ENCODE measurements around the gene CPNE2.

Gene CPNE2

DNA sequence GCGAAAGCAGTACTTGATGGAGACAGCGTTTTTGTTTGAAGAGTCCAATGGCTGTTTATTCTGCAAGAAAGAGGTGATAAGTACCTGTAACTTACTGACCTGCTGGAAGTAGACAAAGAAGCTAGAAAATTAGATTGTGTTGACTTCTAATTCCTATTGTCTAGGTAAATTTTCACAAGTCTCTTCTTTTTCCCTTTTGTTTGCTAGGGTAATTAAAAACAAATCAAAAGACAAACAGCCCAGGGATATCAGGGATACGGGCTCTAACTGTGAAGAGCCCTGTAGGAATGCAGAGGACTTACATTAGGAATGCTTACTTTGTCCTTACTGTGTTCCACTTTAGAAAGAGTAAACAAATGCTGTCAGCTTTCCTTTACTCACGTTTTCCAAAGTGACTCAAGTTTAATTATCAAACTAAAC is 86.4 kb downstream of the CPNE2 start:
- no peak for DNase-seq (ENCODE audit: low spot score)
- TF ChIP-seq, protein P1, sequence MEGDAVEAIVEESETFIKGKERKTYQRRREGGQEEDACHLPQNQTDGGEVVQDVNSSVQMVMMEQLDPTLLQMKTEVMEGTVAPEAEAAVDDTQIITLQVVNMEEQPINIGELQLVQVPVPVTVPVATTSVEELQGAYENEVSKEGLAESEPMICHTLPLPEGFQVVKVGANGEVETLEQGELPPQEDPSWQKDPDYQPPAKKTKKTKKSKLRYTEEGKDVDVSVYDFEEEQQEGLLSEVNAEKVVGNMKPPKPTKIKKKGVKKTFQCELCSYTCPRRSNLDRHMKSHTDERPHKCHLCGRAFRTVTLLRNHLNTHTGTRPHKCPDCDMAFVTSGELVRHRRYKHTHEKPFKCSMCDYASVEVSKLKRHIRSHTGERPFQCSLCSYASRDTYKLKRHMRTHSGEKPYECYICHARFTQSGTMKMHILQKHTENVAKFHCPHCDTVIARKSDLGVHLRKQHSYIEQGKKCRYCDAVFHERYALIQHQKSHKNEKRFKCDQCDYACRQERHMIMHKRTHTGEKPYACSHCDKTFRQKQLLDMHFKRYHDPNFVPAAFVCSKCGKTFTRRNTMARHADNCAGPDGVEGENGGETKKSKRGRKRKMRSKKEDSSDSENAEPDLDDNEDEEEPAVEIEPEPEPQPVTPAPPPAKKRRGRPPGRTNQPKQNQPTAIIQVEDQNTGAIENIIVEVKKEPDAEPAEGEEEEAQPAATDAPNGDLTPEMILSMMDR (IDR thresholded peaks at IDR 0.05; ENCODE audit: borderline replicate concordance, control extremely low read depth, extremely low read depth, insufficient read depth, missing control alignments), result no peak
- in situ Hi-C loops (cut with MboI; ENCODE audit: low sequenced_read_pairs, unreplicated experiment), result no loop called here

DNA sequence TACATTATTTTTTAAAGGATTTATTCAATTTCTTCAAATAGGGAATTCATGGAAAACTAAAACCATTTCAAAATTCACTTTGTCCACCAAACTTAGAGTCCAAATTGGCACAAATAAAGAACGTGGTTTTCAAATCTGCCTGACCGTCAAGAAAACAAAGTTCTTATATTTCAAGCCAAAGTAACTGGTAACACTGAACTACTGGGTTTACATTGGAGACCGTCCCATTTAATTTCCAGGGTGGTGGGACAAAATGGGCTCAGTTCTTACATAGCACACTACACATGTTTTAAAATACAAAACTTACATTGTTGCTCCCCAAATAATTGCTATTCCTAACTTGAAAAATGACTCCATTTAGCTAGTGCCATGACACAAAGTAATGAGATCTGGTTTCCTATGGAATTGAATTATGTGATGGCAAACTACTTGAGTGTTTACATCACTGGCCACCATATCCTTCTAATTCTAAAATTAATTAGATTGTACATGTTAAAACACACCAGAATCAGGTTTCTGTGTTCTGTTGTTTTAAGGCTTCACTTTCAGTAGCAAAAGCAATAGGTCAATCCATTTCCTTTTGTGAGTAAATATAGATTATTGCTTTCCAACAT is 86.9 kb downstream of the CPNE2 start:
- TF ChIP-seq, protein P1 (IDR thresholded peaks at IDR 0.05; ENCODE audit: borderline replicate concordance, control extremely low read depth, extremely low read depth, insufficient read depth, missing control alignments), result no peak
- DNase-seq (ENCODE audit: low spot score), result no peak
- in situ Hi-C loops (cut with MboI; ENCODE audit: low sequenced_read_pairs, unreplicated experiment), result no loop called here

DNA sequence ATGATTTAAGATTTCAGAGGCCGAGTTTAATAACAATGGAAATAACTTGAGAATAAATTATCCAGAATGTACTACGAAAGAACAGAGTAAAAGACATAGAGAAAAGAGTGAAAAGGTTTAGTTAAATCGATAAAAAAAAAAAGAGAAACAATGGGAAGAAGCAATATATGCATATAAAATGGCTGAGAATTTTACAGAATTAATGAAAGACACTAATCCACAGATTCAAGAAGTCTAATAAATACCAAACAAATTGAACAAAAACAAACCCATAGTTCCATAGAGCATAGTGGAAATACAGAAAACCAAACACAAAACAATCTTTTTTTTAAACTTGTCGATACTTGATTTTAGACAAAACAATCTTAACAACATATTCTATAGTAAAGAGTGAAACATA is 91.7 kb downstream of the CPNE2 start:
- TF ChIP-seq, protein P1 (IDR thresholded peaks at IDR 0.05; ENCODE audit: borderline replicate concordance, control extremely low read depth, extremely low read depth, insufficient read depth, missing control alignments), result no peak
- in situ Hi-C loops (cut with MboI; ENCODE audit: low sequenced_read_pairs, unreplicated experiment), result no loop called here
- no peak for DNase-seq (ENCODE audit: low spot score)

DNA sequence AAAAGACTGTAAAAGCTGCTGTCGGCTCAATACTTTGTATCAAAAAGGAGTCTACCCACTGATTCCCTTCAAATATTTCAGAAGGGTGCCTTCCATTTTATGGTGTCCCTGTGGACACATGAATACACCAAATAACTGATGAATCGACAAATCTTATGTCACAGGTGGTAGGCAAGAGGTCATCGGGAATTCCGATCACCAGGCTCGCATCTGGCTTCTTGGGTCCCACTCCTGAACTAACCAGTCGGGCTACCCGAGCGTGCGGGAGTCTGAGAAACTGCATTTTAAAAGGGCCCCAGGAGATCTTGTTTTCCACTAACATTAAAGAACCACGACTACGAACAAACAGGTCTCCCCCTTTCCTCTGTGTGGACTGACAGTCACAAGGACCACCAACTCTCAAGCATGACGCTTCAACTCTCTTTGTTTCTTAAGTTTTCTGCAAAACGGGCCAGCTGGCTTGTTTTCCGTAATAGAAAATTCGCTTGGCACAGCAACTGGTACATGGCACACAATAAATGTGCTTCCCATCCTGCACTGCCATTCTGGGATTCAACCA is 92.6 kb downstream of the CPNE2 start:
- DNase-seq (ENCODE audit: low spot score), result no peak
- TF ChIP-seq, protein P1 (IDR thresholded peaks at IDR 0.05; ENCODE audit: borderline replicate concordance, control extremely low read depth, extremely low read depth, insufficient read depth, missing control alignments), result no peak
- in situ Hi-C loops (cut with MboI; ENCODE audit: low sequenced_read_pairs, unreplicated experiment), result no loop called here

DNA sequence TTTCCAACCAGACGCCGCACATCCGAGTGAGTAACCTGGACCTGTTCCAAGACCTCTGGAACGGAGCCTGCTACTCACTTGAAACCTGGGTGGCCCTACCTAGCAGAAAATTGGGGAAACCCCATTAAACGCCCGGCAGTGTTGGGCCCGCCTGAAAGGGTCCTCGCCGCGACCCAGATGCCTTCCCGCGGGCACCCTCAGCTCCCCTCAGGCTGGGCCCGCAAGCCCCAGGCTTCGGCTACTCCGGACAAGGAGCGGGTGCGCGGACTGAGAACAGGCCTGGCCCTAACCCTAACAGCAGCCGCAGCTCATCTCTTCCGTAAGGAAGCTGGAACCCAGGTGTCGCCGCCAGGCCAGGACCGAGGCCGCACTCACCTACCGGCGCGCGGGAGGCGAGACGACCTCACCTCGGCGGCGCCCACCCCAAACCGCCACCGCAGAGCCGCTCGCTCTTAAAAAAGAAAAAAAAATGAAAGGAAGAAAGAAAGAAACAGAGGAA is 93.1 kb downstream of the CPNE2 start:
- in situ Hi-C loops (cut with MboI; ENCODE audit: low sequenced_read_pairs, unreplicated experiment), result no loop called here
- peak; percentile 61 for DNase-seq (ENCODE audit: low spot score)

DNA sequence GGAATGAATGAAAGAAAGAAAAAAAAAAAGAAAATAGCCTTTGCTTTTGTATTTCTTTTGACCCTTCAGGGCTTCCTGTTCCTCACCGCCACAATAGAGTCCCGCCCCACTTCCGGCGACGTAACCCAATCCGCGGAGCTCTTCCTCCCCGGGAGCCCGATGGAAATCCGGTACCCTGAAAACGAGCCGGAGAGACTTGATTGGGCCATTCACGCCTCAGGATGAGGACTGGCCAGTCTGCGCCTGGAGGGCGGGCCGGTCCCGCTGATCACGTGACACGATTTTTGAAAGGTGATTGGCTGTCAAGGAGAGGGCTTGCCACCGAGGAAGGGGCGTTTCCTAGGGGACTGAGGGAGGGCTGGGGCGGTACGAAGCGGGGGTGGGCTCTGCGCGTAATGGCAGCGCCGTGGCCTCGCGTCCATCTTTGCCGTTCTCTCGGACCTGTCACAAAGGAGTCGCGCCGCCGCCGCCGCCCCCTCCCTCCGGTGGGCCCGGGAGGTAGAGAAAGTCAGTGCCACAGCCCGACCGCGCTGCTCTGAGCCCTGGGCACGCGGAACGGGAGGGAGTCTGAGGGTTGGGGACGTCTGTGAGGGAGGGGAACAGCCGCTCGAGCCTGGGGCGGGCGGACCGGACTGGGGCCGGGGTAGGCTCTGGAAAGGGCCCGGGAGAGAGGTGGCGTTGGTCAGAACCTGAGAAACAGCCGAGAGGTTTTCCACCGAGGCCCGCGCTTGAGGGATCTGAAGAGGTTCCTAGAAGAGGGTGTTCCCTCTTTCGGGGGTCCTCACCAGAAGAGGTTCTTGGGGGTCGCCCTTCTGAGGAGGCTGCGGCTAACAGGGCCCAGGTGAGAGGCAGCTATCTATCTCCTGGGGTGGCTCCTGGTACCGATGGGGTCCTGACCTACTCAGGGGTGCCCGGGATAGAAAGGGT is 93.8 kb downstream of the CPNE2 start, which contains the start of the genes PSME3IP1 and RSPRY1:
TSS of gene PSME3IP1 (minus strand) at position 95 of the 927 bp plus-strand sequence. CDS start 12,185 bp downstream, outside the sequence.
TSS of gene RSPRY1 (plus strand) at position 385 of the 927 bp plus-strand sequence. CDS start 18,330 bp downstream, outside the sequence.
- in situ Hi-C loops (cut with MboI; ENCODE audit: low sequenced_read_pairs, unreplicated experiment), result no loop called here
- DNase-seq (ENCODE audit: low spot score), result peak; percentile 100
- TF ChIP-seq, protein P1 (IDR thresholded peaks at IDR 0.05; ENCODE audit: borderline replicate concordance, control extremely low read depth, extremely low read depth, insufficient read depth, missing control alignments), result no peak

More for the DNA sequence above, 93.1 kb downstream of the CPNE2 start:
- TF ChIP-seq, protein P1 (IDR thresholded peaks at IDR 0.05; ENCODE audit: borderline replicate concordance, control extremely low read depth, extremely low read depth, insufficient read depth, missing control alignments), result no peak
